GM19438 (cell line): ENCODE data around the gene DENND4B.

Source experiments
- ATAC-seq: cut with Tn5 transposase; IDR thresholded peaks from one replicate; pipeline ENCODE4 v1.9.1; 2021; ENCODE audit warnings: low read depth; ENCODE audit not compliant: unreplicated experiment

The DENND4B gene

DNA sequence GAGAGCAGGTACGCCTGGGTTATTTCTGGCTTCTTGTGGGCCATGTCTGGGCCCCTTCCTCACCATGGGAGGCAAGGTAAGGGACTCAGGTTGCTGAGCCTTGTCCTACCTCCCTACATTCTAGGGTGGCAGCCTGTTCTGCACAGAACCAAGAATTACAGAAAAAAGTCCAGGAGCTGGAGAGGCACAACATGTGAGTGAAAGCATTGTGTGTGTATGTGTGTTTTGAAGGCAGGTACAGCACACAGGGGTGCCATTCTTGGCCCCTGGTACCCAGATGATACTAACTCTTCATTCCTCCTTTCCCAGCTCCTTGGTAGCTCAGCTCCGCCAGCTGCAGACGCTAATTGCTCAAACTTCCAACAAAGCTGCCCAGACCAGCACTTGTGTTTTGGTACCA, 26.6 kb upstream of the DENND4B start:
- no peak for ATAC-seq

GRCh38 chr1:153970346-153970745, 23.8 kb upstream of the DENND4B start:
- ATAC-seq = no peak

DNA sequence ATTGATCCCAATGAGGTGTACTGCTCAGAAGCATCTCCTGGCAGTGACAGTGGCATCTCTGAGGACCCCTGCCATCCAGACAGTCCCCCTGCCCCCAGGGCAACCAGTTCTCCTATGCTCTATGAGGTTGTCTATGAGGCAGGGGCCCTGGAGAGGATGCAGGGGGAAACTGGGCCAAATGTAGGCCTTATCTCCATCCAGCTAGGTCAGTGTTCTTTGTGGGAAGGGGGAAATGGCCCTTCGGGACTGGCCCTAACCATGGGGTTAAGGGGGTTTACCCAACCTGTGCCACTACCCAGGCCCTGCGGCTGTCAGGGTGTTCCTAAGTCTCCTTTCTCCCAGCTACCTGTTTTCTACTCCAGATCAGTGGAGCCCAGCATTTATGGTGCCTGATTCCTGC, 22.5 kb upstream of the DENND4B start:
- no peak for ATAC-seq

- no peak for ATAC-seq
Observed at GRCh38 chr1:153968408-153968807, 21.9 kb upstream of the DENND4B start.

DNA sequence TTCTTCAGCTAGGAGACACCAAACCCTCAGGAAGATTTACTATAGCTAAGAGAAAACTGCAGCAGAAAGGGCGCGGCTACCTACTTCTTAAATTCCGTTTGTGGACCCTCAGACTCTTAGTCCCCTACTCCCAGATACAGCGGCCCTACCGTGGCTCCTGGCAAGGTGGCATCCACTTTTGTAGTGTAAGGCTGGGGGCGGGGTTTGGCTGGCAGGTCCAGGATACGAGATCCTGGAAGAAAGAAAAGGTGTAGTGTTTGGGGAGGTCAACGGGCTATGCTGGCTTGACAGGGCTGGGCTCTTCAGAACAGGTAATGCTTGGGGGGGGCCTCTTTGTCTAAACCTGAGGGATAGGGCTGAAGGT, 21.5 kb upstream of the DENND4B start:
- no peak for ATAC-seq

GRCh38 chr1:153967107-153967999, 20.8 kb upstream of the DENND4B start, which contains the start of gene CREB3L4:
CREB3L4 (plus strand) TSS chr1:153967902; CDS start chr1:153968526, 624 bp downstream.
- peak; percentile 60 for ATAC-seq

- no peak for ATAC-seq
Observed at GRCh38 chr1:153963850-153964331, 17.4 kb upstream of the DENND4B start.

DNA sequence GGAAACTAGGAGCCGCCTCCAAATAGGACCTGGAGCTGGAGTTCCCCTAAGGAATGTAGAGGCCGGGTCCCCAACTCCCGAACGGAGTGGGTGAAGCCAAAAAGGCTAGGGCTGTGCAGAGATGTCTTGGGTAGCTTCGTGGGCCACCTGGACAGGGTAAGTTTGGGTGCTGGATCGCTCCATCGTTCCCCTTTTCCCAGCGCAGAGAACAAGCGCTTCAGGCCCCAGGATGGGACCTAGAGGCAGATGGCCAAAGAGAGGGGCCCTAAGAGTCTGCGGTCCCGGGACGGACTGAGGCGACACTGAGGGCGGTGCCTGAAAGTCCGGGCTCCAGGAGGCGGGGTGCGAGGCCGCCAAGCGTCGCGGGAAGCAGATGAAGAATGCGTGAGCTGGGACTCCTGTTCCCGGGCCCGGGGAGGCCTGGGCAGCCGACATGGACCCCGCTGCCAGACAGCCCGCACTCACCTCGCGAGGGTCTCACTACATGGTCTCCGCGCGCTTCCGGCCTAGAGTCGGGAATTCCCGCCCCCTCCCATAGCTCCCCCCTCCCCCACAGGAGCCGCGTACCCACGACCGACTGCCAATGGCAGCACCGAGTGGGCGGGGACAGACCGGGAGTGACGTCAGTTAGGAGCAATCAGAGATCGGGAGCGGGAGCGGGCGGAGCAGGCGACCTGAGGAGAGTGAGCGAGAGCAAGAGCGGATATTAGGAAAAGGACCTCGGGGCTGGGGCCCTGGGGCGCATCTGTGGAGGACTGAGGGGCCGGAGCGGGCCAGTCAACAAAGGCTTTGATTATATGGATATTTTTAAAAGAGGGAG, 16.7 kb upstream of the DENND4B start, which contains the start of gene SLC39A1:
Gene SLC39A1 (minus strand): TSS at position 508 of the 820 bp plus-strand sequence. CDS start 822 bp downstream, outside the sequence.
- no peak for ATAC-seq

DNA sequence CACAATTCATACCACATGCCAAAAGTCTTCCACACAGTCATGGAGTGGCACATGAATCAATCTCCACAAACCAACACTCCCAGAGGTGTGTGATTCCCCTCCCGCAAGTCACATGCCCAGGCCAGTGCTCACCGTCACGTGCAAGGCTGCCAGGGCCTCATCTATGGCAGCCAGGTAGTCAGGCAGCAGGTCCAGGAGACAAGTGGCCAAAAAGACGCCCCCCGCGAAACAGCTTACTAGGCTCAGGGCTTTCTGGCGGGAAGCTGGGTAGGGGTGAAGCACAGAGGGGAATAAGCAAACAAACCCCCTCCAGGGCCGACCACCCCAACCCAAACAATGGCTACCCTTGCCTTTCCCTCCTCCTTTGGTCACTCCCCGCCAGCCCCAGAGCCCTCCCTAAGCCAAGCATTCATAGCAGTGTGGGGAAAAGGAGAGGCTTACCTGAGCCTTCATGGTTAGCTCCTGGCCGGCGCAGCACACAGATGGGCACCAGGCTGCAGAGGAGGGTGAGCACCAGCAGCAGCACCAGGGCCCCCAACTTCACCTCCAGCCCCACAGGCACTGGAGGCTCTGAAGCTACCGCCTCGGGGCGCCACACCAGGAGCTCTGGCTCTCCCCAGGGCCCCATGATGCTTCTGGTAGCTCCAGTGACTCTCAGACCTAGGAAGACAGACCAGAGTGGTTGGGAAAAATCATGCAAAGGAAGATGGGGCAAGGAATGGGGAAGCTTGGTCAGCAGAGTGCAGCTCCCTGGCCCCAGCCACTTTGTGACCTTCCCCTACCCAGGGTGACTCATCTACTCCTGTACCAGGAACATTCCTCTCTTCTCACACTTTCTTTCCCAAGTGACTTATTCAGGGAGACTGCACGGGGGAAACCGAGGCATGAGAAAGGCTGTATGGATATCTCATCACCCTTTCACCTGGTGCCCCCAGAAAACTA, 15.8 kb upstream of the DENND4B start:
- no peak for ATAC-seq

GRCh38 chr1:153961421-153961820, 14.9 kb upstream of the DENND4B start:
- no peak for ATAC-seq

- no peak for ATAC-seq
Observed at GRCh38 chr1:153960206-153960605, 13.7 kb upstream of the DENND4B start.

DNA sequence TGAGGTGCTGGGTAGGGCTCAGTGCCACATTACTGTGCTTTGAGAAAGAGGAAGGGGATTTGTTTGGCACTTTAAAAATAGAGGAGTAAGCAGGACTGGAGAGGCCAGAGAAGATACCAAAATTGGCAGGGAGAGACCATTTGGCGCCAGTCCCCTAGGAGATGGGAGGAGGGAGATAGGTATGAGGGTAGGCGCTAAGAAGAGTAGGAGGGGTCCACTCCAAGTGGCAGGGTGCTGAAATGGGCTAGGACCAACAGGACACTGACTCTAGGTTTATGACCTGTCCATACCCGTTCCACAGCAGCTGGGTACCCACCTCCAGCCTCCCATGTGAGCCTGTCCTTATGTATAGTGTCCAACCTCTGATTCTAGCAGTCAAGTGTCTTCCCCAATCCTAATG, 12.9 kb upstream of the DENND4B start:
- ATAC-seq = no peak

DNA sequence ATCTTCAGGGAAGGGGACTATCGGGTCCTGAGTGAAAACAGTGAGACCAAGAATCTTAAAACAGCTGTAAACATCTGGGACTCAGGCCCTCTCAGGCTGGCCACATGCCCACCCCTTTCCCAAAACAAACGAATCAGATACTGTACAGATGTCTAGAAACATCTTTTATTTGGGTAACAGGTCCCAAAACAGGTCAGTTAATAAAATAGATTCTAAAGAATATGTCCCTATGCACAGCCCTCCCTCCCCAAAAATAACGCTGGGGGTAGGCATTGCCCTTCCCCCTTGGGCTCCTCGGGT, 12.4 kb upstream of the DENND4B start:
- ATAC-seq = no peak

GRCh38 chr1:153958111-153958960, 11.8 kb upstream of the DENND4B start, which contains the start of gene CRTC2:
CRTC2 (minus strand) TSS chr1:153958612; CDS start chr1:153958497, 115 bp downstream.
- ATAC-seq = peak; percentile 65

DNA sequence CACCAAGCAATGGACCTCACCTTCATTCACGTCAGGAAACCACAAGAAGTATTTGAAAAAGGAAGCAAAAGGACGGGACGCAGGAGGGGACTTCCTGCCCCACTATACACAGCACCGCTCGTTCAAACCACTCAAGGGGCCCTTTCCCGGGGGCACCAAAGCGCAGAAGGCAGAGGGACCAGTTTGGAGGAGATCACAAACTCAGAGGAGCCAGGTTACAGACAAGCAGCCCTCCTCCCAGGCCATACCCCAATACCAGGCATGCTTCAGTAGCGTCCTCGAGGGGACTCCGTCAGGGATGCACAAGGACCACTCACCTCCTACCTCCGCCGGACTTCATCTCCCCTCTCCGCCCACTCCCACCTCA, 11.2 kb upstream of the DENND4B start:
- peak; percentile 18 for ATAC-seq

- no peak for ATAC-seq
Observed at GRCh38 chr1:153956997-153957715, 10.6 kb upstream of the DENND4B start.

GRCh38 chr1:153954826-153955225, 8.3 kb upstream of the DENND4B start:
- no peak for ATAC-seq

GRCh38 chr1:153953859-153954365, 7.4 kb upstream of the DENND4B start:
- ATAC-seq = no peak

DNA sequence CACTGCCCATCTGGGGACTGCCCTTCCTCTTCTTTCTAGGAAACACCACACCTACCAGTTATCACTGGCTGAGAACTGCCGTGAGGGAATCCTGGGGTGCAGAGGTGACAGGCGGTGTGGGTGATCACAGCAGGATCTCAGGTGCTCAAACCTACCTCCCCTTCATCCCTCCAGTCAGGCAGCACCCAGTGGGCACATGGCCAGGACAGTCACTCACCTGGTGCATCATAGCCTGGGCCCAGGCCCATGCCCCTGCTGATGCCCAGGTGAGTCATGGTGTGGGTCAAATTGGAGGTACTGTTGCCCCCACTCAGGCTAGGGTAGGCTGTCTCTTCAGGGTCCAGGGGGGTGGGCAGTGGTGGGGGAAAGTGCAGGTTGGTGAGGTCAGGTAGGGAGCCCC, 5.3 kb upstream of the DENND4B start:
- no peak for ATAC-seq
